Kidney glomerular epithelial cell (primary cell): ENCODE measurements around the gene RP9.

Source experiments
- DNase-seq: peaks from one replicate; lab custom pipeline; 2025; lab: John Stamatoyannopoulos, UW

The RP9 gene, protein sequence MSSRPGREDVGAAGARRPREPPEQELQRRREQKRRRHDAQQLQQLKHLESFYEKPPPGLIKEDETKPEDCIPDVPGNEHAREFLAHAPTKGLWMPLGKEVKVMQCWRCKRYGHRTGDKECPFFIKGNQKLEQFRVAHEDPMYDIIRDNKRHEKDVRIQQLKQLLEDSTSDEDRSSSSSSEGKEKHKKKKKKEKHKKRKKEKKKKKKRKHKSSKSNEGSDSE

DNA sequence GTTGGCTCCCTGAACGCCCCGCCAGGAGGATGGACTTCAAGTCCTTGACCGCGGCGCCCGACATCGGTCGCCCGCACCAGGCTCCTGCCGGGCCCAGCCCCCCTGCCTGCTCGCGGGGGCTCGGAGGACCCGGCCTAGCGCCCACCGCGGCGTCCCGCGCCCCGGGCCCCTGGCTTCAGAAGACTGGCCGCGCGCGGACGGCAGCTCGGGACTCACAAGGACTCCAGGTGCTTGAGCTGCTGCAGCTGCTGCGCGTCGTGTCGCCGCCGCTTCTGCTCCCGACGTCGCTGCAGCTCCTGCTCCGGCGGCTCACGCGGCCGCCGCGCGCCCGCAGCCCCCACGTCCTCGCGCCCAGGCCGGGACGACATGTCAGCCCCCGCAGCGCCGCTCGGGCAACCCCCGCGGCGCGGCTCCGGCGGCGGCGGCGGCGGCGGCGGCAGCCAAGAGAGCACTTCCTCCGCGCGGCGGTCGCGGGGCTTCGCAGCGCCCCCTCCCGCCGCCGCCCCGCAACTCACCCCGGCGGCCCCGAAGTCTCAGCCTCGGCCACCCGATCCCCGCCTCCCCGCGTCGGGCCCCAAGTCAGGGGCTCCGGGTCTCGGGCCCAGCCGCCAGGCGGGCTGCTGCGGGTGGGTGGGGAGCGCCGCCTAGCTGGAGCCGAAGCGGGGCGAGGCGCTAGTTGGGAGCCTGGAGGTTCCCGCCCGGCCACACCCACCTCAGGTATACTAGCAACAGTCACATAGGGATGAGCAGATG is at the start of gene RP9:
Gene RP9 (minus strand): TSS at position 400 of the 753 bp plus-strand sequence. CDS start 32 bp downstream, at position 368.
- peak; percentile 41 for DNase-seq

DNA sequence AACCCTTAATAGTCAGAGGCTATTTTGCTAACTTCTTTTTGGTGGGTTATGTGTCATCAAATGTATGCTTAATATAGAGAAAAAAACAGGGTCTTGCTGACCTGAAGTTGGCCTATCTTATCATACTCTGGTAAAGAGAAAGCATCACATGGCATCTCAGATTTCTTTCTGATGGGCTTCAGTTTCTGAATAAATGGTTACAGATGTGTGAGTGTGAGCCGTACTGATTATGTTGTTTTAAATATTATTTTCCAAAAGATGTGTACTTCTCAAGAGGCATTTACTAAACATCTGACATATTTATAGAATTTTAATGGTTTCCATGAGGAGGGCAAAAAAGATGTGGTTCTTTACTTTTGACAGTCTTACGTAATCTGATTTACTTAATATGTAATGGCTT is 48.6 kb upstream of the RP9 start:
- no peak for DNase-seq

DNA sequence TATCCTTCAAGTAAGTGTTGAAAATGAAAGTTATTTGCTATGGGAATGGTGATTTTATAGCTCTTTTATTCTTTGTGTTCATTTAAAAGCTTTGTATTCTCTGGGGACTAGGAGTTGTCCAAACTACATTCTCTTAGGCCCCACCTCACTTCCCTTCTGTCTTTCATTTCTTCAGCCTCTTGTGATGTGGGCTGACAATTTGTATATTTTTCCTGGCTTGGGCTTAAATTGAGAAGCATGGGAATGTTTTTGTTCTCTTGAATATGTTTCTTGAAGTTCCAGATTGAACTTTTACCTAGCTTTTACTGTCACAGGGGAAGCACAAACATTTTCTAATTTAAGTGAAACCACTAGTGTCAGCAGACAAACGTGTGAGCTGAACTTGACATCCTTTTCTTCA is 48.1 kb upstream of the RP9 start:
- no peak for DNase-seq

DNA sequence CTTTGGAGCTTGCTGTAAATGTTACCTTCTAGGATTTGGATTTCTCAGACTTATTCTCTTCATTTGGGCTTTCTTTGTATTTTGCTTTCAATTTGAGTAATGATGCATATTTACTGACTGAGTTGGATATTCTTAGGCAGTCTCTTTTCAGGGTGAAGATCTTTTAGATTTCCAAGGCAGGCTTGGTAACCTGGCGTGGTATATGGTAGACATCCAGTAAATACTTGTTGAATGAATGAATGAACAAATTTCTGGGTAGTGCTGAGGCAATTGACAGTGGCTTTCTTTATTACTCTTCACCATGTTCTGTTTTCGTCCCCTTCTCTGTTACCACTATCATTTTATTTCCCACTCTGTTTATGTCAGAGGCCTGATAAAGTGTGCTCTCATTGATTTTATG is 47.2 kb upstream of the RP9 start:
- no peak for DNase-seq

DNA sequence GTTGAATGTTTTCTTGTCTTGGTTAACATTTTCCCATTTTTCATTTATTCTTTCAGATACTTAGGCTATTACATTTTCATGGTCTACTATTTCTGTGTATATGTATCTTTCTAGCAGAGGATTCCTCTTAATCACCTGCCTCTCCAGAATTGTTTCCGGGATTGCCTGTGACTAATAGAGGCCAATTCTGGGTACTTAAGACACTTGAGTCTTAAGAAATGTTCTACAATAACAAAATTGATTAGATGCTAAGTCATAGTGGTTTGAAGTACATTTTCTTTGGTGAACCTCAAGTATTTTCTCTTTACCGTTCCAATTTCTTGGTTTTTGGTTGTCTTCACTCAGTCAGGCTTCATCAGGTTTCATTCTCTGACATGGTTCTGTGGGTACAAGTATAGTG is 46.6 kb upstream of the RP9 start:
- DNase-seq: no peak

DNA sequence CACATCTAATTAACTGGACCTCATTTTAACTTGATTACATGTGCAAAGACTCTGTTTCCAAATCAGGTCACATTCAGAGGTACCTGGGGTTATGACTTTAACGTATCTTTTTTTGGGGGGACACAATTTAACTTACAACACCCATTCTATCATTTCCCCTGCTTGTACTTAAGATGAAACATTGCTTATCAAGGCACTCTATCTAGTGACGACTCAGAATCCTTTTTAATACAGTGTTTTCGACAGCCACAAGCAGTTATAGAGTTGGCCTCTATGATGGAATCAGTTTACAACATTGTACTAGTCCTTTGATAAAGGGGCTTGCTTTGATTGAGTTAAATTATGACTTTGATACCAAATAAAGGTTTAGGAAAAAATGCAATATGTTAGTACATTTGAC is 42.9 kb upstream of the RP9 start:
- no peak for DNase-seq

DNA sequence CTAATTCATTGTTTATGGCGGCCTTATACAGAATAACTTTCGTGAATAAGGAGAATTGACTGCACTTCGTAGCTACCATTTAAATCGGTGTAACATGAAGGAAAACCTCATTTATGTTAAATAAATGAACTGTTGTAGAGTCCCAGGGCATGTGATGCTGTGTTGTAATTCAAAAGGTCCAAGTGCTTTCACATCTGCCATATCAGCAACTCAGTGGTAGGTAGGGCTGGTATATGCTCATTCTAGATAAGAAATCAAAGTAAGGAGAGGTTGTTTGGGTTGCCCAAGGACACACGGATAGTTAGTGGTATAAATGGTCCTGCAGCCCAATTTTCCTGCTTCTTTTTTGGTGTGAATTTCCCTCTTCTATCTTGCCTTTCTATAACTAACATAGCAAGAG is 36.0 kb upstream of the RP9 start:
- DNase-seq: no peak

DNA sequence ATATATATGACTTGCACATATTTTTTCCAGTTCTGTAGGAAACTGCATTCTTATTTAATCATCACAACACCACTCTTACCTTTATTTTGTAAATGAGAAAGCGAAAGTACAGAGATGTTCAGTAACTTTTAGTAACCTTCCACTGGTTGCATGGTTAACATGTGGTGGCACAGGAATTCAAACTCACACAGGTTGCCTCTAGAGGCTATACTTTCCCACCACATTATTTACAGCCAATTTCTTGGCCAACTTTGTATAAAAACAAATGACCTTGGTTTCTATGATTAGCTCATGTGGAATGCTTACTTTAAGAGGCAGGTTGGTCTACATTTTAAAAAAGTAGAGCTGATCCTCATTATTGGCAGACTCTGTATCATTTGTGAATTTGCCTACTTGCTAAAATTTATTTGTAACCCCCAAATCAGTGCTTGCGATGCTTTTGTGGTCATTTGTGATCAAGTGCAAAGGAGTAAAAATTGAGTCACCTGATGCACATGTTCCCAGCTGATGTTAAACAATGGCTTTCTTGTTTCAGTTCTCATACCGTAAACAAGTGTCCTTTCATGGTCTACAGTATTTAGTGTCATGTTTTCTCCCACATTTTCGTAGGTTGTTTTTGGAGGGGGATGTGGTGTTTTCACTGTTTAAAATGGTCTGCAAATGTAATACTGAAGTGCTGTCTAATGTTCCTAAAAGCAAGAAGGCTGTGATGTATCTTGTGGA is 35.0 kb upstream of the RP9 start:
- DNase-seq: peak; percentile 25

DNA sequence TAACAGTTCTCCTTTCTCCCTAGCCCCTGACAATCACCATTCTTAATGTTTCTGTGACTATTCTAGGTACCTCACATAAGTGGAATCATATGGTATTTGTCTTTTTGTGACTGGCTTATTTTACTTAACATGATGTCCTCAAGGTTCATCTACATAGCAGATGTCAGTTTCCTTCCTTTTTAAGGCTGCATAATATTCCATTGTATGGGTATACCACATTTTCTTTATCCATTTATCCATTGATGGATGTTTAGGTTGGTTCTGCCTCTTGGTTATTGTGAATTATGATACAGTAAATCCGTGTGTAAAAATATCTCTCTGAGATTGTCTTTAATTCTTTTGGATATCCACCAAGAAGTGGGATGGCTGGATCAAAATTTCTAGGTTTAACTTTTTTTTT is 33.4 kb upstream of the RP9 start:
- no peak for DNase-seq

DNA sequence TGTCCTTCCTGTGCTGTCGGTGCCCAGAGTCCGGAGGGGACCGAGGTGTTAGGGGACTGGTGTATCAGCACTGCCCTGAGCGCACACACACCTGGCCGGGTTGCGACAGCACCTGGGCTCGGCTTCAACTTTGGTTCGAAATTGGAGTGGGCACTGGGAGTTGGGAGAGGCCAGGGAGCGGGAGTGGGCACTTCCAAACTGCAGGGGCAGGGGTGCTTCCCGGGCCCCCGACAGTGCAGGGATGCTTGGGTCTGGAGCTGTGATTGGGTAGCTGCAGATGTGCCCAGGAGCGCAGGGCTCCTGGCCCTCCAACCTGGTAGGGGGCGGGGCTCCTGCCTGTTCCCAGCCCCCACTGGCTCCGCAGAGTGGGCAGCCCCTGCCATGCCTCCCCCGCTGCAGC is 27.9 kb upstream of the RP9 start:
- DNase-seq: no peak

DNA sequence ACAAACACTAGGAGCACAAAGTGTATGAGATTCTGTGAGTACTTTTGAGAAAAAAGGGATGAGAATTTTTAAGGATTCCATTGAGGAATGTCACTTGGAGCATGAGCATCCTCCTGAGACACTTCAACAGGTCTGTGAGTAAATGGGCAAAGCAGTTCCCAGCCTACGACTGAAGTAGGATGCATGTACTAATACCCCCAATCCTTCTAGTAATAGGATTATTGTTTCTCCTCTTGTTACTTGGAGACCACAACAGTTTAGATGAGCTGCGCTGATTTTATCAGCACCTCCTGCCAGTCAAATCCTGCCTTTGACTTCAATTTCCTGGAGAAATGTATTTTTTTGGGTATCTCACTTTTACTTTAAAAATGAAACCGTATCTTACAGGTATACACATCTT is 21.0 kb upstream of the RP9 start:
- peak; percentile 12 for DNase-seq

DNA sequence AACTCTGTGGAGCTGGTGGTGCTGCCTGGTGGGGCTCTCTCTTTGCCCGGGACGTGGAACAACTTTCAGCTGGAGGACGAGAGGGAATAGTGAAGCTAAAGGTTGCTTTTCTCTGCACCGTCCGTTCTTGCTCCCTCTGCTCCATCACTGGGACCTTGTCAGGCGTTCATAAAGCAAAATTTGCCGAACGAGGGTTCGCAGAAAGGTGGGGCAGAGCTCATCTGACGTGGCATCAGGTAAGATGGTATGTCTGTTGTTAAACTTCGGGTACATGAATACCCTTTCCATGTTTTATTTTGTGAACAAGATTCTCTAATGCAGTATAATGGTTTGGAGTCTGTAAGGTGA is 20.6 kb upstream of the RP9 start:
- DNase-seq: no peak

DNA sequence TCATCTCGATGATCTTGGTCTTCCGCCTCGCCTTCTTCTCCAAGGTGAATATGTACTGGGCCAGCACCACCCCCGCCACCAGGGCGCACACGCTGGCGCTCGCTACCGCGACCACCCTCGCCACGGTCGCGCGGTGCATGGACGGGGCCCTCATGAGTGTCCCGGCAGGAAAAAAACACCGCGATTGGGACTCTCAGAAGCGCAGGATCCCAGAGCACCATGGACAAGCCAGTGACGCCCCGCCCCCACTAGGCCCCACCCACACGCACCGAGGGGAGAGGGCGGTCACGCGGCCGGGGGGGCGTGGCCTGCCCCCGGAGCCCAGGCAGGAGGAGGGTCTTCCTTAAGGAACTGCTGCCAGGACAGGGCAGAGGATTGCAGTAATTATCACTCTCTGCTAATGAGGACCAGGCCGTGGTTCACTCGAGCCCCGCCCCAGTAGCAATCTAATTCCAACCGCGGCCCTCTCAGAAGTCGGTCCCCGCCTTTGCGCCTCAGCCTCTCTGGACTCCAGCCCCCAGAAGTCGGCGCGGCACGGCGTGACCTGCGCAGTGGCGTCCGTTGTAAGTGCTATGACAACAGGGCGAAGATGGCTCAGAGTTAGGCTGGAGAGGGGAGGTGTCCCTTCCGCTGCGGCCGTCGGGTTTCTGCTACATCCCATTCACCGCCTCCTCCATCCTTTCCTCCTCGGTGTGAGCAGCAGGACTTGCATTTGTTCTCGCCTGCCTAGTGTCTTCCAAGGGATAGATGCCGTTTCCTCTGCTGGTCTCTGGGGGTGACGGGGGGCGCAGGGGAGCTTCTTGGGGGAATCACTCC is 20.0 kb upstream of the RP9 start, which contains the start of gene BBS9:
Gene BBS9 (plus strand): TSS at position 575 of the 816 bp plus-strand sequence. CDS start 16,689 bp downstream, outside the sequence.
- DNase-seq: peak; percentile 99

DNA sequence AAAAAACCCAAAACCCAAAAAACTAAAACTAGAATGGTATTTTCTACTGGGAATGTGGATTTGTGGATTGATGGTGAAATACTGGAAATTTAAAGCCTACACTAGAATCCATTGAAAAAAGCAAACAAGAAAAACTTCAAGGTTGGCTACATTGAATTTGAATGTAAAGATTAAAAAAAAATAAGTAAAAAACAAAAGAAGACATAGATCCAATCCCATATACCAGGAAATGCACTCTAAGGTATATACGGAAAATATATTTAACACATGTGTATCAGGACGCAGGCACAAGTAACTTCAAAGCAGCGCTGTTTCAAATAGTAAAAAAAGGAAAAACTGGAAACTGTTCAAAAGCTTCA is 19.4 kb upstream of the RP9 start:
- peak; percentile 58 for DNase-seq

DNA sequence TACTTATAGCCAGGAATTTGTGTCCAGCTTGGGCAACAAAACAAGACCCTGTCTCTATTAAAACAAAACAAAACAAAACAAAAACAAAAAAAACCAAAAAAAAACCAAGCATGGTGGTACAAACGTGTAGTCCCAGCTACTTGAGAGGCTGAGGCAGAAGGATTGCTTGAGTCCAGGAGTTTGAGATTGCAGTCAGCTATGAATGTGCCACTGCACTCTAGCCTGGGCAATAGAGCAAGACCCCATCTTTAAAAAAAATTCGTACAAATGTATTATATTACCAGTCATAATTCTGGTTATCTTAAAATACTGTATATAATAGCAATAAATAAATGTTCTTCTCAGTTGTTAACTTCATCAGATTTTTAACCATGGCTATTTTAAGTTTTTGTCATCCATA is 17.9 kb upstream of the RP9 start:
- DNase-seq: no peak

DNA sequence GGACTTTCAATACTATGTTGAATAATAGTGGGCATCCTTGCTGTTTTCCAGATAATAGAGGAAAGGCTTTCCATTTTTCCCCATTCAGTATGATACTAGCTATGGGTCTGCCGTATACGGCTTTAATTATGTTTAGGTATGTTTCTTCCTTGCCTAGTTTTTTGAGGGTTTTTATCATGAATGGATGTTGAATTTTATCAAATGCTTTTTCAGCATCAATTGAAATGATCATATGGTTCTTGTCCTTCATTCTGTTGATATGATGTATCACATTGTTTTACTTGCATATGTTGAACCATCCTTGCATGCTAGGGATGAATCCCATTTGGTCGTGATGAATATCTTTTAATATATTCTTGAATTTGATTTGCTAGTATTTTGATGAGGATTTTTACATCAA is 9.2 kb upstream of the RP9 start:
- DNase-seq: no peak

DNA sequence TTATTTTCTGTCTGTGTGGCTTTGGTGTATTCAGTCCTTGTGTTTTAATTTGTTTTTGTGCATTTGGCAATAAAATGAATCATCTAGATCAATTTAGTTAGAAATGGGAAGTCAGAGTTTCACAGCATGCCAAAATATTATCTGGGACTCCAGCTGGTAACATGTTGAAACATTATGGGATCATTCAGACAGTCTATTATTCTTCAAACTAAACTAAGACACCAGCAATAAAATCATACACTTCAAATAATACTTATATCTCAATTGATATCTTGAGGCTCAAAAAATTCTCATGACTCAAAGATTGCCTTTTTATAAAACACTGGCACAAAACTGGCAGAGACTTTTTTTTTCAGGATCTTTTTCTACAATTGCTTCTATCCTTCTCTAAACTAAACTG is 5.8 kb upstream of the RP9 start:
- DNase-seq: no peak

DNA sequence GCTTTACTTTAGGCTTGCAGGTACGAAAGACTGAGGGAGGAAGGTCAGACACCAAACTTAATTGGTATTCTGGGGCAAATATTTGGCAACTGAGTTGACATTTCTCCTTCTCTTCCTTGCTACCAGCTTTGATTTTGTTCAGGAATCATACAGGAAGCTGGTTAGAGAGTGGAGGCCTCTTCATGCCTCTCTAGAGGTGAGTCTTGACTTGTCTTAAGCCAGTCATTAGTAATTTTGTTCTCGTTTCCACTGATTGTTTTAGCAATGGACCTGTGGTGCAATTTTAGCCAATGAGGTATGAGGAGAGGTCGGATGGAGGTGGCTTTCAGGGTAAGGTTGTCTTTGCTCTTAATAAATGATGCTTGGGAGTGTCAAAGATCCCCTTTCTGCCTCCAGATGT is 2.4 kb upstream of the RP9 start:
- DNase-seq: no peak

DNA sequence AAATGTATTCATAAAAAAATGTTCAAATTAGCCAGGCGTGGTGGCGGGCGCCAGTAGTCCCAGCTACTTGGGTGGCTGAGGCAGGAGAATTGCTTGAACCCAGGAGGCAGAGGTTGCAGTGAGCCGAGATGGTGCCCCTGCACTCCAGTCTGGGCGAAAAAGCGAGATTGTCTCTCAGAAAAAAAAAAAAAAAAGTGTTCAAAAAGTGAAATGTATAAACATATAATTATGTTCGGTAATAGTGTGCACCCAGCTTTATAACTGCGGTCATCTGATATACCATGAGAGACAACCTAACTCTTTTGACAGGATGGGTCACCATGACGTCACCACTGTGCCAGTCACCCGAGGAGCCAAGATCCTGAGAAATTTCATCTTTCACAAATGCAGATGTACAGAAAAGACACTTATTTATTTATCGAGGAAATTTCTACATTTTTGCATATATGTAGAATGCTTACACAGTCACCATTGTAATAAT is 594 bp upstream of the RP9 start:
- DNase-seq: no peak

DNA sequence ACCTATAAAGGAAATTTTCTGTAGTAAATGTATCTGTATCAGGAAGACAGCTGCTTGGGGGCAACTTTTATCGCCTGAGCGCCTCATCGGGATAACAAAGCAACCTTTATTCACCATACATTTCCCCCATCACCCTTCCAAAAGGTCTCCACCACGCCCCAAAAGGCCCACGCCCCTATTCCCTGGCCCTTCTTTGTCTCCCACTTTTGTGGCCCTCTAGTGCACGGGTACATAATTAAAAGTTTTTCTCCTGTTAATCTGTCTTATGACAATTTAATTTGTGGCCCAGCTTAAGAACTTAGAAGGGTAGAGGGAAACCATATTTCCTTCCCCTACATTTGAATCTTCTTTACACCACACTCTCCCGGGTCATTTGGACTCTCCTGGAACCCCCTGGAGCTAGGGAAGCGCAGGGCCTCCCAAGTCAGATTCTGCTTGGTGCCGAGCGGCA is 625 bp downstream of the RP9 start:
- DNase-seq: peak; percentile 9

DNA sequence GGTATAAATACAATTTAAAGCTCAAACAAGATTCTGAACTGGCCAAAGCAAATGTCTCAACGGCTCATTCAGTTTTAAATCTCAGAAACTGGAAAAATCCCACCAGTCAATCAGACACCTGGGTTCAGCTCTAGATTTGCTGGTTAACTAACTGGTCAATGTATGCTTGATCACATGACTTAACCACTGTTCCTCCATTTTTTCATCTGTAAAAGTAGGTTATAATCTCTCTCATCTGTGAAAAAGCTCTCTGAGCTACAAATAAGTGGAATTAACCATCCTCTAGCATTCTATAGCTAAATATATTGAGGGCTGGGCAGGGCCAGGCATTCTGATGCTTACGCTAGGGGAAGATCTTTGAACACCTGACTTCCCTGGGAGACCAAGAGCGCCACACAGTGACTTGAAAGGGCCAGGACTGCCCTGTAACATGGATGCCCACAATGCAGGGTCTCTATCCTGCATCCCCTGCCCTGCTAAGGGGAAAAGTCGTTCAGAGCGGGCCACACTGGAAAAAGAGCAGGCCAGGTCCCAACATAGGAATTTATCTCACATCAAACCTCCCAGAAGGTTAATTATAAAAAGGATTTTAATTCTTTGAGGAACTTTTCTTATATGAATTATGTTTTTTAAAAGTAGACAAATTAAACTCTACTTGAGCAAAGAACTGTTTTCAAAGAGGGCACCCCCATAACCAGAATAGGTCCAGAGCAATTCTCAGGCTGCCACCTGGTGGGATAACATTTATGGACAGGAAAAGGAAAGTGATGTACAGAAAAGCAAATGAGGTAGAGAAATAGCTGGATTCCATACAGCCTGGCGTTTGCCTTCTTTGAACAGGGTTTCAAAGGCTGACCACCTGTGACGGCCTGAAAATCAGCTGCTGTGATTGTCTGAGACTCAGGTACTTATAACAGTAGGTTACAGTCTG is 1.8 kb downstream of the RP9 start:
- peak; percentile 46 for DNase-seq
